Measurements from ENCODE around the gene CELSR3. TPM values are rescaled to one million over a fixed set of nuclear protein-coding genes. Genes with fewer than 3 reads are reported as not detected.

The CELSR3 gene
- polyA plus RNA-seq, 1 experiment = 0.55 TPM

GRCh38 chr3:48687220-48687678 lies 24.6 kb upstream of the CELSR3 start:
- ChIA-PET CTCF (interaction anchor here (1.1 to 1.8 kb wide), 2 partner anchors 23 to 24 kb away, joined by 4 read pairs; partner anchors contain the start of gene CELSR3), POLR2A (interaction anchor here (0.8 to 2.9 kb wide), 3 partner anchors 24 to 320 kb away, joined by 3 to 10 read pairs (median 4); partner anchors contain the start of genes IP6K2 and WDR6)
- Histone ChIP-seq H3K27ac (ENCODE audit: low read depth, low read length) (peak overlapping the region; percentile 70), H3K27me3 (ENCODE audit: control insufficient read depth, insufficient read depth, low read length) (no peaks in the 10 kb centered on the region), H3K9me3 (ENCODE audit: control insufficient read depth, insufficient read depth, low read length) (no peaks in the 10 kb centered on the region), H3K4me3 (ENCODE audit: low read depth, low read length) (no peak overlapping the region)
- DNase-seq (ENCODE audit: low read depth, low spot score) = no peak
- TF ChIP-seq CTCF (IDR thresholded peaks at IDR 0.05; ENCODE audit: low read depth, low read length) = no peak

GRCh38 chr3:48686538-48687219 lies 24.0 kb upstream of the CELSR3 start:
- CTCF ChIA-PET = interaction anchor here (0.6 to 1.5 kb wide), 12 partner anchors 9 to 251 kb away, joined by 3 to 5 read pairs (median 3); partner anchors contain the start of genes SLC26A6 and UCN2
- no peak for TF ChIP-seq CTCF (IDR thresholded peaks at IDR 0.05; ENCODE audit: low read depth, low read length)
- DNase-seq (ENCODE audit: low read depth, low spot score) = no peak
- Histone ChIP-seq H3K4me3 (ENCODE audit: low read depth, low read length) (no peak overlapping the region), H3K27ac (ENCODE audit: low read depth, low read length) (no peak overlapping the region), H3K27me3 (ENCODE audit: control insufficient read depth, insufficient read depth, low read length) (no peaks in the 10 kb centered on the region), H3K9me3 (ENCODE audit: control insufficient read depth, insufficient read depth, low read length) (no peaks in the 10 kb centered on the region)
- POLR2A ChIA-PET = interaction anchor here (0.8 to 2.9 kb wide), 5 partner anchors 22 to 320 kb away, joined by 3 to 10 read pairs (median 4); partner anchors contain the start of genes IP6K2 and WDR6

GRCh38 chr3:48685603-48686511 lies 23.2 kb upstream of the CELSR3 start, which contains the start of gene NCKIPSD:
Gene NCKIPSD (minus strand): TSS chr3:48685915. CDS start chr3:48685807, 108 bp downstream.
- H3K27ac ChIP-seq (ENCODE audit: low read depth, low read length) = peak within 1 kb of the TSS; percentile 21
- ChIA-PET POLR2A (interaction anchor here (1.0 to 2.9 kb wide), 4 partner anchors 21 to 31 kb away, joined by 3 to 10 read pairs (median 5); partner anchors contain the start of gene IP6K2), CTCF (interaction anchor here (0.6 to 1.5 kb wide), 14 partner anchors 10 to 333 kb away, joined by 3 to 5 read pairs (median 4); partner anchors contain the start of genes ARIH2, SLC26A6 and UCN2)
- TF ChIP-seq CTCF (IDR thresholded peaks at IDR 0.05; ENCODE audit: low read depth, low read length) = peak; percentile 71
- H3K4me3 ChIP-seq (ENCODE audit: low read depth, low read length) = peak within 1 kb of the TSS; percentile 94
- H3K9me3 ChIP-seq (ENCODE audit: control insufficient read depth, insufficient read depth, low read length) = no peaks in the 10 kb centered on the region
- DNase-seq (ENCODE audit: low read depth, low spot score) = no peak
- H3K27me3 ChIP-seq (ENCODE audit: control insufficient read depth, insufficient read depth, low read length) = no peaks in the 10 kb centered on the region

GRCh38 chr3:48685293-48685602 lies 22.6 kb upstream of the CELSR3 start:
- peak overlapping the region; percentile 21 for H3K27ac ChIP-seq (ENCODE audit: low read depth, low read length)
- no peaks in the 10 kb centered on the region for H3K27me3 ChIP-seq (ENCODE audit: control insufficient read depth, insufficient read depth, low read length)
- ChIA-PET POLR2A (interaction anchor here (1.0 to 1.5 kb wide), 3 partner anchors 22 to 50 kb away, joined by 3 to 5 read pairs (median 3); partner anchors contain the start of gene SLC26A6), CTCF (interaction anchor here (0.6 to 2.4 kb wide), 4 partner anchors 22 to 332 kb away, joined by 3 to 10 read pairs (median 5); partner anchors contain the start of gene CELSR3)
- no peak for DNase-seq (ENCODE audit: low read depth, low spot score)
- H3K9me3 ChIP-seq (ENCODE audit: control insufficient read depth, insufficient read depth, low read length) = no peaks in the 10 kb centered on the region
- peak overlapping the region; percentile 94 for H3K4me3 ChIP-seq (ENCODE audit: low read depth, low read length)
- TF ChIP-seq CTCF (IDR thresholded peaks at IDR 0.05; ENCODE audit: low read depth, low read length) = 0 out of 2 replicates have a peak, but pooled peaks have one; percentile 32
